ENCODE measurements around the gene ANKIB1. TPM values are rescaled to one million over a fixed set of nuclear protein-coding genes. Genes with fewer than 3 reads are reported as not detected.

ANKIB1 gene
- polyA plus RNA-seq, 1 donor (not counting 4 experiments of a cell fraction or from before 2014, with no cell fraction given), result 37.0 TPM

DNA sequence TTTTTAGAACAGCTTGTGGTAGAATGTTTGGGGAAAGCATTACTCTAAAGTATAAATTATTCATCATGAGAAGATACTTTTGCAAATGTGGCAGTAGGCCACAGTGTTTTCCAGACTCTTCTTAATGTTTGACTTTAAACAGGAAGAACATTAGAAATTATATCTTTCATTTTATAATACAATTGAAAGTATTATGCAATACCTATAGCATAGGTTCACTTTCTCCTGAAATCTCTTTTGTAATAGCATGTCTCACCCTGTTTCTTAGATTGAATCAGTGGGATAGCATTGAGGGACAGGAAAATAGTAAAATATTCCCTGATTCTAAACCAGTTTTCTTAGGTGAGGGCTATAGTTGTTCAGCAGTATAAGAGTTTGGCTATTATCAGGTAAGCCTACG is 23.1 kb downstream of the ANKIB1 start:
- peaks cover 13% of the 10 kb centered on the region for H3K4me1 ChIP-seq (ENCODE audit: control insufficient read depth, extremely low read depth, insufficient read depth, low read length)
- H3K9me3 ChIP-seq (ENCODE audit: control insufficient read depth, low read depth, low read length), result no peaks in the 10 kb centered on the region
- FAIRE-seq (no peak), DNase-seq (ENCODE audit: low read depth, low spot score) (no peak)
- no peak overlapping the region for H3K4me3 ChIP-seq (ENCODE audit: control insufficient read depth in 2 of 3, extremely low read depth in 1 of 3, insufficient read depth in 2 of 3, low read depth in 1 of 3, low read length in 3 of 3)
- no peak overlapping the region for H3K4me2 ChIP-seq (ENCODE audit: control insufficient read depth, extremely low read depth, insufficient read depth, low read depth, low read length)
- H3K27me3 ChIP-seq (ENCODE audit: control insufficient read depth, extremely low read depth, insufficient read depth, low read length), result no peaks in the 10 kb centered on the region
- H3K27ac ChIP-seq (ENCODE audit: control insufficient read depth, insufficient read depth, low read length), result no peak overlapping the region
- H3K9me1 ChIP-seq (ENCODE audit: control insufficient read depth, extremely low read depth, insufficient read depth, low read length), result no peaks in the 10 kb centered on the region
- TF ChIP-seq, protein P1, sequence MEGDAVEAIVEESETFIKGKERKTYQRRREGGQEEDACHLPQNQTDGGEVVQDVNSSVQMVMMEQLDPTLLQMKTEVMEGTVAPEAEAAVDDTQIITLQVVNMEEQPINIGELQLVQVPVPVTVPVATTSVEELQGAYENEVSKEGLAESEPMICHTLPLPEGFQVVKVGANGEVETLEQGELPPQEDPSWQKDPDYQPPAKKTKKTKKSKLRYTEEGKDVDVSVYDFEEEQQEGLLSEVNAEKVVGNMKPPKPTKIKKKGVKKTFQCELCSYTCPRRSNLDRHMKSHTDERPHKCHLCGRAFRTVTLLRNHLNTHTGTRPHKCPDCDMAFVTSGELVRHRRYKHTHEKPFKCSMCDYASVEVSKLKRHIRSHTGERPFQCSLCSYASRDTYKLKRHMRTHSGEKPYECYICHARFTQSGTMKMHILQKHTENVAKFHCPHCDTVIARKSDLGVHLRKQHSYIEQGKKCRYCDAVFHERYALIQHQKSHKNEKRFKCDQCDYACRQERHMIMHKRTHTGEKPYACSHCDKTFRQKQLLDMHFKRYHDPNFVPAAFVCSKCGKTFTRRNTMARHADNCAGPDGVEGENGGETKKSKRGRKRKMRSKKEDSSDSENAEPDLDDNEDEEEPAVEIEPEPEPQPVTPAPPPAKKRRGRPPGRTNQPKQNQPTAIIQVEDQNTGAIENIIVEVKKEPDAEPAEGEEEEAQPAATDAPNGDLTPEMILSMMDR (optimal IDR thresholded peaks at IDR 0.05 in 1 of 3, IDR thresholded peaks at IDR 0.05 in 1 of 3, conservative IDR thresholded peaks at IDR 0.05 in 1 of 3; ENCODE audit: extremely low read depth in 1 of 3, insufficient read depth in 2 of 3, low read length in 3 of 3), result no peak
- no peak for TF ChIP-seq EZH2 (IDR thresholded peaks at IDR 0.05; ENCODE audit: low read length)
- H3K79me2 ChIP-seq (ENCODE audit: control insufficient read depth, insufficient read depth, low read length), result peaks cover 63% of the 10 kb centered on the region
- H3K9ac ChIP-seq (ENCODE audit: control insufficient read depth, extremely low read depth, insufficient read depth, low read length), result no peak overlapping the region
- dilution Hi-C loops (cut with MboI; ENCODE audit: extremely low pct_ligation_motif_present, low sequenced_read_pairs), result no loop called here
- H3K36me3 ChIP-seq (ENCODE audit: control insufficient read depth in 2 of 2, extremely low read depth in 1 of 2, insufficient read depth in 2 of 2, low read length in 2 of 2), result no peaks in the 10 kb centered on the region
- H4K20me1 ChIP-seq (ENCODE audit: control insufficient read depth, extremely low read depth, insufficient read depth, low read length), result no peaks in the 10 kb centered on the region
- no peak overlapping the region for H2AFZ ChIP-seq (ENCODE audit: control insufficient read depth, low read length)

- Histone ChIP-seq H3K9ac (ENCODE audit: control insufficient read depth, extremely low read depth, insufficient read depth, low read length) (no peak overlapping the region), H3K4me3 (ENCODE audit: control insufficient read depth in 2 of 3, extremely low read depth in 1 of 3, insufficient read depth in 2 of 3, low read depth in 1 of 3, low read length in 3 of 3) (no peak overlapping the region), H3K4me1 (ENCODE audit: control insufficient read depth, extremely low read depth, insufficient read depth, low read length) (peaks cover 8% of the 10 kb centered on the region), H3K79me2 (ENCODE audit: control insufficient read depth, insufficient read depth, low read length) (peaks cover 54% of the 10 kb centered on the region), H3K9me3 (ENCODE audit: control insufficient read depth, low read depth, low read length) (no peaks in the 10 kb centered on the region), H3K36me3 (ENCODE audit: control insufficient read depth in 2 of 2, extremely low read depth in 1 of 2, insufficient read depth in 2 of 2, low read length in 2 of 2) (no peaks in the 10 kb centered on the region), H3K27me3 (ENCODE audit: control insufficient read depth, extremely low read depth, insufficient read depth, low read length) (no peaks in the 10 kb centered on the region), H3K4me2 (ENCODE audit: control insufficient read depth, extremely low read depth, insufficient read depth, low read depth, low read length) (no peak overlapping the region), H4K20me1 (ENCODE audit: control insufficient read depth, extremely low read depth, insufficient read depth, low read length) (no peaks in the 10 kb centered on the region), H3K9me1 (ENCODE audit: control insufficient read depth, extremely low read depth, insufficient read depth, low read length) (no peaks in the 10 kb centered on the region), H3K27ac (ENCODE audit: control insufficient read depth, insufficient read depth, low read length) (no peak overlapping the region), H2AFZ (ENCODE audit: control insufficient read depth, low read length) (no peak overlapping the region)
- DNase-seq (ENCODE audit: low read depth, low spot score) (no peak), FAIRE-seq (no peak)
- dilution Hi-C loops (cut with MboI; ENCODE audit: extremely low pct_ligation_motif_present, low sequenced_read_pairs), result no loop called here
- TF ChIP-seq, protein P1 (optimal IDR thresholded peaks at IDR 0.05 in 1 of 3, IDR thresholded peaks at IDR 0.05 in 1 of 3, conservative IDR thresholded peaks at IDR 0.05 in 1 of 3; ENCODE audit: extremely low read depth in 1 of 3, insufficient read depth in 2 of 3, low read length in 3 of 3), result no peak
- no peak for TF ChIP-seq EZH2 (IDR thresholded peaks at IDR 0.05; ENCODE audit: low read length)
These were observed 29.6 kb downstream of the ANKIB1 start for GRCh38 chr7:92275327-92275726.
